K562 (cell line): ENCODE results near the gene KBTBD3. TPM values are rescaled to one million over a fixed set of nuclear protein-coding genes. Genes with fewer than 3 reads are reported as not detected.
A peak's percentile ranks its signal among the peaks of the same experiment; 100 is the strongest.

Source experiments
- ARID4B ChIP-seq: sonication (generic); formaldehyde crosslinking; IDR thresholded peaks from 2 replicates; pipeline ENCODE4 v1.8.0; 2022; ENCODE audit warnings: mild to moderate bottlenecking, missing genetic modification reagents
- ETV5 ChIP-seq: sonication (generic); formaldehyde crosslinking; IDR thresholded peaks from 2 replicates; pipeline ENCODE4 v1.4.0; 2020; ENCODE audit warnings: low read depth, mild to moderate bottlenecking, missing genetic modification reagents
- HNRNPLL ChIP-seq: fragments of 200-400 bp; formaldehyde crosslinking; IDR thresholded peaks from 2 replicates; pipeline ENCODE4 v1.6.1; 2017; ENCODE audit warnings: low read length, low read depth, mild to moderate bottlenecking; ENCODE audit not compliant: poor library complexity, severe bottlenecking
- MITF ChIP-seq: IDR thresholded peaks from 2 replicates; pipeline ENCODE4 v1.6.1; 2014; ENCODE audit warnings: antibody characterized with exemption
- NRF1 ChIP-seq, 2 experiments: fragments of 450-650 bp; IDR thresholded peaks in 1 of 2; conservative IDR thresholded peaks in 1 of 2; 2 replicates each; pipeline ENCODE4 v1.6.1; 2014; ENCODE audit warnings: mild to moderate bottlenecking in 2 of 2
- PTBP1 ChIP-seq: fragments of 200-400 bp; formaldehyde crosslinking; IDR thresholded peaks from 2 replicates; pipeline ENCODE4 v1.6.1; 2017; ENCODE audit warnings: low read depth, low read length
- ZEB2 ChIP-seq: fragments of 450-650 bp; IDR thresholded peaks from 2 replicates; pipeline ENCODE4 v1.6.1; 2016
- ZMIZ1 ChIP-seq, 2 experiments: fragments of 150-350 bp in 1 of 2; IDR thresholded peaks; 2 replicates each; pipeline ENCODE4 v1.6.1; 2012 to 2016; ENCODE audit warnings: low read depth in 2 of 2, low read length in 2 of 2, mild to moderate bottlenecking in 1 of 2, moderate library complexity in 1 of 2
- polyA plus RNA-seq, 8 experiments: library from polyadenylated mRNA; depleted of rRNA in 4 of 8; stranded (reverse) in 5 of 8; unstranded in 3 of 8; fragments of >200 nt; fragmentation: Nextera tagmentation in 2 of 8; fragmentation: Illumina TruSeq in 1 of 8; extraction: Ambion mirVana in 2 of 8; extraction: Trizol in 1 of 8; gene quantifications; 2 replicates each; pipeline versions ENCODE4 v1.2.1 to v1.2.3, GENCODE V29; 2011 to 2014; ENCODE audit warnings: inconsistent platforms in 1 of 8, missing spikeins in 1 of 8
- total RNA-seq, 7 experiments: library from RNA; depleted of rRNA in 6 of 7; stranded (reverse); fragments of >200 nt in 6 of 7; fragmentation: Illumina TruSeq in 2 of 7; extraction: Trizol in 2 of 7; gene quantifications; 2 replicates each; pipeline versions ENCODE4 v1.2.1 to v1.2.3, GENCODE V29; 2011 to 2021; ENCODE audit warnings: low replicate concordance in 1 of 7
- TF ChIP-seq, protein P1 (sequence below): fragments of 150-350 bp; IDR thresholded peaks from 2 replicates; pipeline ENCODE4 v1.6.1; 2014; ENCODE audit warnings: low read depth, mild to moderate bottlenecking, low read length, borderline replicate concordance
- TF ChIP-seq, protein P2 (sequence below): sonication (generic); formaldehyde crosslinking; IDR thresholded peaks from 2 replicates; pipeline ENCODE4 v1.8.1; 2023; ENCODE audit warnings: mild to moderate bottlenecking, missing genetic modification reagents

The KBTBD3 gene
- total and polyA plus RNA-seq, 9 of the 15 experiments (the other 6 are each of a cell fraction or from before 2014, with no cell fraction given): 4.2 to 31.2 (median 6.4) TPM

- TF ChIP-seq PTBP1 (no peak), ARID4B (CRISPR knock-in tag) (no peak), NRF1 (conservative IDR thresholded peaks at IDR 0.05 in 1 of 2, IDR thresholded peaks at IDR 0.05 in 1 of 2) (peak; percentile 77 to 79), MITF (no peak), ZMIZ1 (IDR thresholded peaks at IDR 0.05; ENCODE audit: low read depth in 2 of 2, low read length in 2 of 2) (no peak), ETV5 (CRISPR knock-in tag) (no peak), ZEB2 (peak; percentile 80), HNRNPLL (peak; percentile 85)
- TF ChIP-seq, protein P1, sequence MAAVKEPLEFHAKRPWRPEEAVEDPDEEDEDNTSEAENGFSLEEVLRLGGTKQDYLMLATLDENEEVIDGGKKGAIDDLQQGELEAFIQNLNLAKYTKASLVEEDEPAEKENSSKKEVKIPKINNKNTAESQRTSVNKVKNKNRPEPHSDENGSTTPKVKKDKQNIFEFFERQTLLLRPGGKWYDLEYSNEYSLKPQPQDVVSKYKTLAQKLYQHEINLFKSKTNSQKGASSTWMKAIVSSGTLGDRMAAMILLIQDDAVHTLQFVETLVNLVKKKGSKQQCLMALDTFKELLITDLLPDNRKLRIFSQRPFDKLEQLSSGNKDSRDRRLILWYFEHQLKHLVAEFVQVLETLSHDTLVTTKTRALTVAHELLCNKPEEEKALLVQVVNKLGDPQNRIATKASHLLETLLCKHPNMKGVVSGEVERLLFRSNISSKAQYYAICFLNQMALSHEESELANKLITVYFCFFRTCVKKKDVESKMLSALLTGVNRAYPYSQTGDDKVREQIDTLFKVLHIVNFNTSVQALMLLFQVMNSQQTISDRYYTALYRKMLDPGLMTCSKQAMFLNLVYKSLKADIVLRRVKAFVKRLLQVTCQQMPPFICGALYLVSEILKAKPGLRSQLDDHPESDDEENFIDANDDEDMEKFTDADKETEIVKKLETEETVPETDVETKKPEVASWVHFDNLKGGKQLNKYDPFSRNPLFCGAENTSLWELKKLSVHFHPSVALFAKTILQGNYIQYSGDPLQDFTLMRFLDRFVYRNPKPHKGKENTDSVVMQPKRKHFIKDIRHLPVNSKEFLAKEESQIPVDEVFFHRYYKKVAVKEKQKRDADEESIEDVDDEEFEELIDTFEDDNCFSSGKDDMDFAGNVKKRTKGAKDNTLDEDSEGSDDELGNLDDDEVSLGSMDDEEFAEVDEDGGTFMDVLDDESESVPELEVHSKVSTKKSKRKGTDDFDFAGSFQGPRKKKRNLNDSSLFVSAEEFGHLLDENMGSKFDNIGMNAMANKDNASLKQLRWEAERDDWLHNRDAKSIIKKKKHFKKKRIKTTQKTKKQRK: peak; percentile 81
- TF ChIP-seq, protein P2, sequence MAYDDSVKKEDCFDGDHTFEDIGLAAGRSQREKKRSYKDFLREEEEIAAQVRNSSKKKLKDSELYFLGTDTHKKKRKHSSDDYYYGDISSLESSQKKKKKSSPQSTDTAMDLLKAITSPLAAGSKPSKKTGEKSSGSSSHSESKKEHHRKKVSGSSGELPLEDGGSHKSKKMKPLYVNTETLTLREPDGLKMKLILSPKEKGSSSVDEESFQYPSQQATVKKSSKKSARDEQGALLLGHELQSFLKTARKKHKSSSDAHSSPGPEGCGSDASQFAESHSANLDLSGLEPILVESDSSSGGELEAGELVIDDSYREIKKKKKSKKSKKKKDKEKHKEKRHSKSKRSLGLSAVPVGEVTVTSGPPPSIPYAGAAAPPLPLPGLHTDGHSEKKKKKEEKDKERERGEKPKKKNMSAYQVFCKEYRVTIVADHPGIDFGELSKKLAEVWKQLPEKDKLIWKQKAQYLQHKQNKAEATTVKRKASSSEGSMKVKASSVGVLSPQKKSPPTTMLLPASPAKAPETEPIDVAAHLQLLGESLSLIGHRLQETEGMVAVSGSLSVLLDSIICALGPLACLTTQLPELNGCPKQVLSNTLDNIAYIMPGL (CRISPR knock-in tag): no peak
Measured at GRCh38 chr11:106021967-106022794, 55.0 kb downstream of the KBTBD3 start, which contains the start of gene MSANTD4 (continued).
